Measurements from ENCODE around the gene SUMF1.

Gene SUMF1

GRCh38 chr3:4417449-4417848, 49.6 kb downstream of the SUMF1 start:
- TF ChIP-seq ESRRG (CRISPR knock-in tag; IDR thresholded peaks at IDR 0.05) = no peak
- no peak for TF ChIP-seq PATZ1 (CRISPR knock-in tag; IDR thresholded peaks at IDR 0.05; ENCODE audit: borderline replicate concordance)
- TF ChIP-seq CREB5 (CRISPR knock-in tag; IDR thresholded peaks at IDR 0.05; ENCODE audit: low read depth) = no peak
- TF ChIP-seq OSR1 (CRISPR knock-in tag; IDR thresholded peaks at IDR 0.05) = no peak
- no peak for TF ChIP-seq ZNF8 (CRISPR knock-in tag; IDR thresholded peaks at IDR 0.05)

GRCh38 chr3:4416961-4417360, 50.1 kb downstream of the SUMF1 start:
- no peak for TF ChIP-seq ARNTL (CRISPR knock-in tag; IDR thresholded peaks at IDR 0.05; ENCODE audit: borderline replicate concordance, low read depth)
- no peak for TF ChIP-seq ISL1 (CRISPR knock-in tag; IDR thresholded peaks at IDR 0.05)
- no peak for TF ChIP-seq CREB5 (CRISPR knock-in tag; IDR thresholded peaks at IDR 0.05; ENCODE audit: low read depth)
- no peak for TF ChIP-seq OSR1 (CRISPR knock-in tag; IDR thresholded peaks at IDR 0.05)
- ATAC-seq = peak; percentile 95

More at GRCh38 chr3:4417449-4417848, 49.6 kb downstream of the SUMF1 start:
- ATAC-seq = peak; percentile 71

GRCh38 chr3:4416427-4416945, 50.6 kb downstream of the SUMF1 start:
- TF ChIP-seq ZNF70 (CRISPR knock-in tag; IDR thresholded peaks at IDR 0.05) (no peak), TCF4 (CRISPR knock-in tag; IDR thresholded peaks at IDR 0.05; ENCODE audit: borderline replicate concordance) (no peak), PPARA (CRISPR knock-in tag; IDR thresholded peaks at IDR 0.05; ENCODE audit: borderline replicate concordance) (no peak), GLIS3 (CRISPR knock-in tag; IDR thresholded peaks at IDR 0.05) (no peak)
- ATAC-seq = no peak

- ATAC-seq = no peak
These were observed 53.6 kb downstream of the SUMF1 start for GRCh38 chr3:4413467-4413866.

More at GRCh38 chr3:4413467-4413866, 53.6 kb downstream of the SUMF1 start:
- TF ChIP-seq BACH2 (CRISPR knock-in tag; IDR thresholded peaks at IDR 0.05; ENCODE audit: borderline replicate concordance) (no peak), CSRNP3 (CRISPR knock-in tag; IDR thresholded peaks at IDR 0.05) (no peak), ZNF565 (CRISPR knock-in tag; conservative IDR thresholded peaks at IDR 0.05; ENCODE audit: low read depth) (no peak), PATZ1 (CRISPR knock-in tag; IDR thresholded peaks at IDR 0.05; ENCODE audit: borderline replicate concordance) (no peak), TCF4 (CRISPR knock-in tag; IDR thresholded peaks at IDR 0.05; ENCODE audit: borderline replicate concordance) (no peak), TOX (CRISPR knock-in tag; IDR thresholded peaks at IDR 0.05; ENCODE audit: borderline replicate concordance) (no peak), GLIS3 (CRISPR knock-in tag; IDR thresholded peaks at IDR 0.05) (no peak), ISL1 (CRISPR knock-in tag; IDR thresholded peaks at IDR 0.05) (no peak), CSDC2 (CRISPR knock-in tag; IDR thresholded peaks at IDR 0.05) (no peak), SNAI2 (CRISPR knock-in tag; IDR thresholded peaks at IDR 0.05) (no peak), OSR1 (CRISPR knock-in tag; IDR thresholded peaks at IDR 0.05) (no peak), CREB5 (CRISPR knock-in tag; IDR thresholded peaks at IDR 0.05; ENCODE audit: low read depth) (no peak), ZC3H10 (CRISPR knock-in tag; IDR thresholded peaks at IDR 0.05) (no peak), ZFP3 (CRISPR knock-in tag; IDR thresholded peaks at IDR 0.05) (no peak), PPARA (CRISPR knock-in tag; IDR thresholded peaks at IDR 0.05; ENCODE audit: borderline replicate concordance) (no peak), ARNTL (CRISPR knock-in tag; IDR thresholded peaks at IDR 0.05; ENCODE audit: borderline replicate concordance, low read depth) (no peak), POU6F1 (CRISPR knock-in tag; IDR thresholded peaks at IDR 0.05; ENCODE audit: borderline replicate concordance, low read depth) (no peak), TSHZ2 (CRISPR knock-in tag; IDR thresholded peaks at IDR 0.05) (no peak)
